HG03108 (cell line): ENCODE results near the gene OR52E6.

Experiments
- ATAC-seq: cut with Tn5 transposase; IDR thresholded peaks from one replicate; pipeline ENCODE4 v1.9.1; 2021; ENCODE audit warnings: moderate library complexity; ENCODE audit not compliant: unreplicated experiment

Gene OR52E6

DNA sequence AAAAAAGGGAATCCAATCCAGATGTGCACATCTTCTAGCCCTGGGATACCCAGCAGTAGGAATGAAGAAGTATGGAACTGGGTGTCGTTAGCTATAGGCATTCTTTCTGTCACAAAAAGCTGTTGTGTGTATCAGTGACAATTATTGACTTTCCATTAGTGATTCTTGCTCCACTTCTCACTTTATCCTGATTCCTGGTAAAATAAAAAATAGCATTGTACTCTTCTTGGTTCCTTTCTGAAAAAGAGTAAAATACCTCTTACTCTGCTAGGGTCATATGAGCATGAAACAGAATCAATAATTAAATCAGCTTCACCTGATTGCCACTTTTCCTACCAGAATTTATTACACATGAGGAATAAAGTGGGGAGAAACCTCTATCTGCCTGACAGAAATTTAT, at the start of gene OR52E6:
Gene OR52E6 (minus strand): TSS at position 101 of the 400 bp plus-strand sequence. CDS start 0 bp downstream, at position 101.
- no peak for ATAC-seq

DNA sequence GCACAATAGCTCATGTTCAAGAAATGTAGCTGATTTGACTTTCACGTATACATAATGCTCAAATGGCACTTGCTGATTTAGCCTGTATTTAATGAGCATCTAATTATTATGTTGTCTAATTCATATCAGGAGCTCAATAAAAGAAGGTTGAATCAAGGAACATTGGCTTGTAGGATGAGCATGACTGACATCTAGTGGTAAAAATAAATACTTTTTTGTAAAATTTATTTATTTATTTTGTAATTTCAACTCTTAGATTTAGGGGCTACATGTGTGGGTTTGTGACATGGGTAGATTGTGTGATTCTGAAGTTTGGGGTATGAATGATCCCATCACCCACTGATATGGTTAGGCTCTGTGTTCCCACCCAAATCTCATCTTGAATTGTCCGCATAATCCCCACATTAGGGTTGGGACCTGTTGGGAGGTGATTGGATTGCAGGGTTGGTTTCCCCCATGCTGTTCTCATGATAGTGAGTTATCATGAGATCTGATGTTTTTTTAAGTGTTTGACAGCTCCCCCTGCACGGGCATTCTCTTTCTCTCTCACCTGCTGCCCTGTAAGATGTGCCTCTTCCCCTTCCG, 49.6 kb upstream of the OR52E6 start:
- ATAC-seq, result no peak

DNA sequence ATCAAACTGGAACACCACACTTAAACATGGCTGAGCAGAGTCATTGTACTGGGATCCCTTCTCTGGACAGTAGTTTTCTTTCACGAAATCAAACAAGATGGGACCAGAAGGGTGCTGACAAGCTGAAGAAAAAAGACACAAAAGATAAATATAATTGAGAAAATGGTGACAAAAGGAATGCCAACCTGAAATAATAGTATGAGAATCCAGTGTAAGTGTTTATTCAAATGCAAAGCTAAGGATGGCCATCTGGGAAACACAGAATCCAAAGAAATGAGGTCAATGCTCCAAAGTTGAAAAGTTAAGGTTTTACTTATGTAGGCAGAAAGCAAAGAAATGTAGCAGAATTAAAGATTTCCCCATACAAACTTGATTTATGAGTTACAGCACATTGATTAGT, 46.0 kb upstream of the OR52E6 start:
- no peak for ATAC-seq

DNA sequence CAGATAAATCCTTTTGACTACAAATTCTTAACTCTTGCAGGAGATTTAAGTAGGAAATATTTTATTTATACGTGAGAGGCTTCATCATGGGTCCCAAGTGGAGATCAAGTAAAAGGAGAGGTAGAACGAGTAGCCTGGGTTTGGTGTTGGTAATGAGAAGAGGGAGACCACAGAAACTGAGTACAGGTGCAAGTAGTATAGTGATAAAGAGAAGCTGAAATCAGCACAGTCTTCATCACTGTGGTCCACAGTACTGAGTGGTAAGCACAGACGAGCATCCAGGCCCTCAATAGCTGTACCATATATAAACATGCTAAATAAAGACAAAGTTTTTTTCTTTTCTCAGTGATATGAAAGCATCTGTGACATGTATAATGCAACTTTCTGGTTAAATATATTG, 45.5 kb upstream of the OR52E6 start:
- ATAC-seq, result no peak

DNA sequence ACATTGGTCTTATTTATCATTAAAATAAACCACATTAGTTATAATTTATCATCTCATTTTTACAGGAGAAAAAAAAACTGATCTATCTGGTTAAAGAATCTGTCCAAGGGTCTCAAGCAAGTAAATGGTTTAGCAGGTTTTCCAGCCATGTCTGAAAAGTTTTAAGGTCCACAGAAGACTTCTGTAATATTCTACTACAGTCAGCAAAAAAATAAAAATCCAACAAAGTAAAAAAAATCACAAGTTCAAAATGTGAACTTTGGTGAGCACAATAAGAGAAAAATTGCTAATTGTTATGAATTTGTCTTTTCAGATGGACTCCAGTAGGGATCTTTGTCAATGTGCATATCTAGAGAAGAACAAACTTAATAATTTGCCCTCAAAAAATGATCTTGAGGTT, 40.1 kb upstream of the OR52E6 start:
- no peak for ATAC-seq

DNA sequence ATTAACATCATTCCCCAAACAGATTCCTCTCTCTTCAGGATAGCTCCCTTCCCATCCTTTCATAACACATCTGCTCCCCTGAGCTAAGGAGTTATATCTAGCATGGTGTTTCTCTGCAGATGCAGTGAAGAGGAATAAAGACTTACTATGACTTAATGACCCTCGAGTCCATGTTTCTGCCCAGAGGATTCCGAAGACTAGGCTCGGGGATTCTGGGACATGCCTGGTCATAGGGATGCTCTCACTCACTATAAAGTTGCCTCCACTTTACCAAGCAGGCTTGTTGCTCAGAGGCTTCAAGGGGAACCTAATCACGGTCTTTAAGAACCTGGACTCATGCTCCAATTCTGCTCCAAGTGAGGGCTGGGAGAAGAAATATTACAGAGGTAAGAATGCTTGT, 38.6 kb upstream of the OR52E6 start, which contains the start of gene OR52E4:
Gene OR52E4 (plus strand): TSS at position 301 of the 400 bp plus-strand sequence. CDS start 3,664 bp downstream, outside the sequence.
- no peak for ATAC-seq

DNA sequence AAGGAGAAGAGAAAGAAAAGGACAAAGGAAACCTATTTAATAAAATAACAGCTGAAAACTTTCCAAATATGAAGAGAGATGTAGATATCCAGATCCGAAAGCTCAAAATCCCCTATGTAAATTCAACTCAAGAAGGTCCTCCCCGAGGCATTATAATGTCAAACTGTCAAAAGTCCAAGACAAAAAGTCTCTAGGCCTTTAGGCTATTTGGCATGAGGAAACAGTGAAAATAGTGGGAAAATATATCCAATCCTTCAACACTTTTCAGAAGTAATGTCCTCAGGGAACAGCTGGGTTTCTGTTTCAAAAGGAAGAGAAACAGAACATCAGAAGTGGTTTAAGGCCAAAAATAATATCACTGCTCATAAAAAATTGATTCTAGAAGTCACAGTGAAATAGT, 36.9 kb upstream of the OR52E6 start:
- ATAC-seq, result no peak

DNA sequence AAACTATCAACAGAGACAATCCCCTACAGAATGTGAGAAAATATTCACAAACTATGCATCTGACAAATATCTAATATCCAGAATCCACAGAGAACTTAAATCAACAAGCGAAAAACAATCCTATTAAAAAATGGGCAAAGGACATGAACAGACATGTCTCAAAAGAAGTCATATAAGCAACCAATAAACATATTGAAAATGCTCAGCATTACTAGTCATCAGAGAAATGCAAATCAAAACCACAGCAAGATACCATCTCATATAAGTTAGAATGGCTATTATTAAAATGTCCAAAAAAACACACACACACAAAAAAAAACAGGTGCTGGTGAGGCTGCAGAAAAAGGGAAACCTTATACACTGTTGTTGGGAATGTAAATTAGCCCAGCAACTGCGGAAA, 24.1 kb upstream of the OR52E6 start:
- ATAC-seq, result no peak

DNA sequence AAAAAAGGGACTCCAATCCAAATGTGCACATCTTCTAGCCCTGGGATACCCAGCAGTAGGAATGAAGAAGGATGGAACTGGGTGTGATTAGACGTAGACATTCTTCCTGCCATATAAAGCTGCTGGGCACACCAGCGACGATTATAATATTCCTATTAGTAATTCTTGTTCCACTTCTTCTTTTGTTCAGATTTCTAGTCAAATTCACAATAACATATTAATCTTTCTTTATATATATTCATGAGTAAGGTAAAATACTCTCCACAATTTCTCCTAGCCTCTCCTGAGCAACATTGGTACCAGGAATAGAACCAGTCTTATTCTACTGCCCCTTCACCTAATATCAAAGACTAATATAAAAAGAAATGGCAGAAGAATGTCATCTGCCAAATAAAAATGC, 15.9 kb upstream of the OR52E6 start, which contains the start of gene OR52E8:
Gene OR52E8 (minus strand): TSS at position 101 of the 400 bp plus-strand sequence. CDS start 0 bp downstream, at position 101.
- ATAC-seq, result no peak

DNA sequence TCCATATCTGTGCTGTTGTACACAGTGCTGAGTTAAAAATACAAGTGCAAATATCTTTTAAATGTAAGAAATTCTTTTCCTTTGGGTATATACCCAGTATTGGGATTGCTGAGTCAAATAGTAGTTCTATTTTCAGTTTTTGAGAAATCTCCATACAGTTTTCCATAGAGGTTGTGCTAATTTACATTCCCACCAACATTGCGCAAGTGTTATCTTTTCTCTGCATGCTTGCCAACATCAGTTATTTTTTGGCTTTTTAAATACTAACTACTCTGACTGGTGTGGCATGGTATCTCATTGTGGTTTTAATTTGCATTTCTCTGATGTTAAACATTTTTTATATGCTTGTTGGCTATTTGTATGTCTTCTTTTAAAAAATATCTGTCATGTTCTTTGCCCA, 9.3 kb upstream of the OR52E6 start:
- ATAC-seq, result no peak

DNA sequence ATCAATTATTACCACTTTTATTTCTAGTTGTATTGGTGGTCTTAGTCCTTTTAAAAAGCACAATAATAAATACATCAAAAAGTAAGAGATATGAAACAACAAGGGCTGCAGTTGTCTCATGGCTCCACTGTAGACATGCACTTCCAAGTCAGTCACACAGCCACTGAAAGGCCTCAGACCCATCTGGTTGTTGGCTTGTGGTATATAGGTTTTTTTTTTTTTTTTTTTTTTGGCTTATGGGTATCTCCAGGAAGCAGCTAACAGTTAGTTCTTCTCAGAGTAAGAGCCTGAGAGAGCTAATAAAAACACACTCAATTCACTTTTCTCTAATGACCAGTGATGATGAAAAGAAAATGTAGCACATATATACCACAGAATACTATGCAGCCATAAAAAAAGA, 6.0 kb upstream of the OR52E6 start:
- no peak for ATAC-seq

DNA sequence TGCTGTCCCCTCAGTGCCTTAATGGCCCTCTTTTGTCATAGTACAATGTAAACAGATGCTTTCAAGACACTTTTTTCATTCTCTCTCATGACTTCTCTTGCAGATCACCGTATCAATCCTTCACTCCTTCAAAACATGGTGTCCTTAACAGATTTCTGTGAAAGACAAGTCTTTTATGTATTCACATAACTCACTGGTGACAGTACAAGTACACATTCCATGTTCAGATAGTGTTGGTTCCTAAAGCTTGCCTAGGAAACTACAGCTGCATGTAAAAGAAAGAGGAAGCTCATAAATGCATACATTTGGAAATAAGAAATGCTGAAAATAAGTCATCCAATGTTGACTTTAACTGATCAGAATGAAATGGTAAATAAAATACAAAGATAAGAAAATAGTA, 5.0 kb upstream of the OR52E6 start:
- ATAC-seq, result no peak

DNA sequence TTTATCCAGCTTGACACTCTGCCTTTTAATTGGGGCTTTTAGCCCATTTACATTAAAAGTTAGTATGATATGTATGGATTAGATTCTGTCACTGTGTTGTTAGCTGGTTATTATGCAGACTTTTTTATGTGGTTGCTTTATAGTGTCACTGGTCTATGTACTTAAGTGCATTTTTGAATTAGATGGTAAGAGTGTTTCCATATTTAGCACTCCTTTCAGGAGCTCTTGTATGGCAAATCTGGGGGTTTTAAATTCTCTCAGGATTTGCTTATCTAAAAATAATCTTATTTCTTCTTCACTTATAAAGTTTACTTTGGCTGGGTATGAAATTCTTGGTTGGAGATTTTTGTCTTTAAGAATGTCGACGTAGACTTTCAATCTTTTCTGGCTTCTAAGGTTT, 4.0 kb downstream of the OR52E6 start:
- ATAC-seq, result no peak

DNA sequence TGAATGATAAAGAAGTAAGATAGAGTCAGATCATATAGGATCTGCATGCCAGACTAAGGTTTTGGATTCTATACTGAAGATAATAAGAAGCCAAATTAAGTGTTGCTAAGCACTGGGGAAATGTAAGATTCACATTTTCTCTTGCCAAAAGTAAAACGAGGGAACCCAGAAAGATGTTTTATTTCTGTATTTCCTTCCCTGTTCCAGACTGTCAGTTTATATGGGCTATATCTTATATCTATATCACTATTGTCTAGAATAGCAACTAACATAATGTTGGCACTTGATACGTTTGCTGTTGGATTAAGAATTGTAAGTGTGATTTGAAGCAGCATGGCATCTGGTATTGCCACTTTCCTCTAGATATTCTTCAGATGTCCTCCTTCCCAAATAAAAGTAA, 8.3 kb downstream of the OR52E6 start:
- no peak for ATAC-seq

DNA sequence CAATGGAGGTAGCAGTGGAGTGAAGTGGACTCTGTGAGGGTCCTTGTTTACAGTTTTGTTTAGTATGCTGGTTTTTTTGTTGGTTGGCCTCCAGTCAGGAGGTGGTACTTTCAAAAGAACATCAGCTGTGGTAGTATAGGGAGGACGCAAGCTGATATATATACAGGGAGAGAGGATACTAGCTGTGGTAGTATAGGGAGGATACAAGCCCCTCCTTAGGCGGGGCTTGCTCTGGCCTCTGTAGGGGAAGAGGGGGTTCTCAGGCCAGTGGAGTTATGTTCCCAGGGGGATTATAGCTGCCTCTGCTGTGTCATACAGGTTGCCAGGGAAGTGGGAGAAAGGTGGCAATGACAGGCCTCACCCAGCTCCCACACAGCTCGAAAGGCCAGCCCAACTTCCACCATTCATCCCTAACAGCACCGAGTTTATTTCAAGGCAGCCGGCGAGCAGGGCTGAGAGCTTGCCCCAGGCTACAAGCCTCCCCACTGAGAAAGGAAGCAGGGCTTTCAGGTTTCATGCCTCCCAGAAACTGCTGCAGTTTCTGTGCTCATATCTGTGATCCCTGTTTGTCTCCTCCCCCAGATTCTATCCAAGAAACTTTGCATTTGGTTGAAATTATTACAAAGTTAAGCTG, 10.4 kb downstream of the OR52E6 start:
- no peak for ATAC-seq

DNA sequence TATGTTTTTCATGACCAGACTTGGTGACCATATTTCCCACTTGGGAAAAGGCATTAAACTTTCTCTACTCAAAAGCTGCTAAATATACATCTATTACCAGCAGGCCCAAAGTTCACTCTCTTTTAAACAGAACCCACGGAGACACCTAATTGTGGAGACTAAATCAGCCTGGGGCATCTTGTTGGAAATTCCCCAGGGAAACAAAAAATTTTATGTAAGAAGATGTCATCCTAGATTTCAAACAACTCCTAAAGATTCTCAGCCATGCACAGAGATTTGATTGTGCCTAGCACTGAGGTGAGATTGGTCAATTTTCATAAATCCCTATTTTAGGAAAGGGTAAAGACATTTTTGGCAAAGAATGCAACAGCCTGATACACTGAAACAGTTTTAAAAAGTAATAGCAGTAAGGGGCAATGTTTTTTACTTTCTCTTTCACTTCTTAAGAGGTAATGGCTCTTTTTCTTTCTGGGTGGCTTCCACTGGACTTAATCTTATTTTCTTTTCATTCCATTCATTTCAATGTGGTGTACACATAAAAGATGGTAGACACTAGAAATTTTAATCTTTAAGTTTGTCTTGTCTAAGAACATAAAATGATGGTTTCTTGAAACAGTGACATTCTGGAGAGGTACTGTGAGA, 23.3 kb downstream of the OR52E6 start:
- ATAC-seq, result no peak

DNA sequence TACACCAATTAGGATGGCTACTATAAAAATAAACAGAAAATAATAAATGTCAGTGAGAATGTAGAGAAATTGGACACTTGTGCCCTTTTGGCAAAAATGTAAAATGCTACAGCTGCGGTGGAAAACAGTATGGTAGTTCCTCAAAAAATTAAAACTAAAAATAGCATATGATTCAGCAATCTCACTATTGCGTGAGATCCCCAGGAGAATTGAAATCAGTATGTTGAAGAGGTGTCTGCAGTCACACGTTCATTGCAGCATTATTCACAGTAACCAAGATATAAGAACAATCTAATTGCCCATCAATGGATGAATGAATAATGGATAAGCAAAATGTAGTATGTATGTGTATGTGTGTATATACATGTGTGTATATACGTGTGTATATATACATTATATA, 26.2 kb downstream of the OR52E6 start:
- ATAC-seq, result no peak

DNA sequence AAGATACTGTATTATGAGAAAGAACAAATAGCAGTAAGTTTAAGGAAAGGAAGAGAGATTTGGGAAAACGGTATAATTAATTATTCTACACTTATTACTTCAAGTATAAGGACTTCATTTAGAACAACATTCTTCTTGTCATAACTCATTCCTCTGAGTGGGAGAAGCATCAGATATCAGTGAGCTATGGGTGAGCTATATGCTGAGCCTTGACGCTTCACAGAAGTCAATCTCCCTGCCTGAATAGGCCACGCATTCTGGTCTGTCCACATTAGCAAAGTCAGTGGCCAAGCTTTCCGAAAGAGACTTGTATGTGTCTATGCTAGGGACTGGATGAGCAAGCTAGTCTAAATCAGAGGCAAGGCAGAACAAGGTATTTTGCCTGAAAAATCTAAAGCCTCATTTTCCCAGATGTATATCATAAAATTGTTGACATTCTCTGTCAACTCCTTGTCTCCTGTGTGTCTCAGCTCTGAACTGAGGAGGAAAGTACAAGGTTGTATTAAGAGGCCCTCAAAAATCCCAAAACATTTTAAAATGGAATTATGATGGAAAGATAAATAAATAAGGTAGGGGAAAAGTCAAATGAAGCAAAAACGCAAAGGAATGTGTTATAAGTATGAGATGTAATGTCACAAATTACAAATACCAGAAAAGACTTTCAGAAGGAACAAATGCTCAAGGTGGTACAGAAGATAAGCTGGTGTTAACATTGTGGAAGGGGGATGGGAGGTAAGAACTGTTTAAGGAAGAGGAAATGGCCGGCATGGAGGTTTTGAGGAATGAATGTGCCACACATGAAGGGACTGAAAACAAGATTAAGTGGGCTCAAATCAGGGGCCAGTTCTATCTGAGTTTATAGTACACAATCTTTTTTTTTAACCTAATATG, 31.5 kb downstream of the OR52E6 start:
- no peak for ATAC-seq

DNA sequence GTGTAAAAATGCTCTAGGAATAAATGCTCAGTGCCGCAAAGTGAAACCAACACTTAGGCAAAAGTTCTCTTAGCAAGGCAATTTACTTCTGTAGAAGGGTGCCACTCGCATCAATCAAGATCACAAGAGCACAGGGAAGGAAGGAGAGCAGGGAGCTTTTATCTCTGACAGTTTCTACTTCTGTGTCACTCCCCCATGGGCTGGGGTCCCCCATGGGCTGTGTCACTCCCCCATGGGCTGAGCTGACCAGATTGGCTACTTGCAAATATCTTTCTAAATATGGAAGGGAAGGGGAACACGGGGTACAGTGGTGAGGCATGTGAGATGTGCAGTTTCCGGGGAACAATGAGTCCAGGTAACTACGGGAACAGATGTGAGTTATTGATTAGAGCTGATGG, 32.6 kb downstream of the OR52E6 start:
- peak; percentile 24 for ATAC-seq

DNA sequence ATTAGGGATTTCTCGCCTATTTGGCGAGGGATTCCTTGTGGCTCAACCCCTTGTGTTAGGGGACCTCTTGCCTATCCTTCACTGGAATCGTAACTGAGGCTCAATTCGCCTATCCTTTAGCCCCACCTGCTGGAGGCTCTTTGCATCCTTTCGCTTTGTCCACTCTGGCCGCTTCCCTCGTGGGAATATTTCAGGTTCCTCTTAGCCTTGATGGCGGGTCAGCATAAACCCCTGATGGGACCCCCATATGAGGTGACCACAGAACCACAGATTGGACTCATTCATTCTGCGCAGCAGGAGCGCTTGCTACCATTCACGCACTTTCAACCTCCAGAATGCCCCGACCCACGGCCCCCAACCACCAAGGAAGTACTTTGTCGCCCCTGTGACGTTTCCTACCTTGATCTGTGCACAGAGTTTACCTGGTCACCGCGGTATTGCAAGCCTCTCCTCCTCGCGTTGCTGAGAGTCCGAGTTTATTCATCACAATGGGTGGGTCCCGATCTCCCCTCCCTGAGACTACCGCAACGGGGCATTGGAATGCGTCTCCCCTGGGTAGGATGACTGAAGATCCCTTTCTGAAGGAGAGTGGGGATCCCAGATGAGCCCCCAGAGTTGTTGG, 33.1 kb downstream of the OR52E6 start, which contains the start of gene OR52N2:
Gene OR52N2 (plus strand): TSS at position 425 of the 622 bp plus-strand sequence. CDS start 11,412 bp downstream, outside the sequence.
- ATAC-seq, result peak; percentile 89

DNA sequence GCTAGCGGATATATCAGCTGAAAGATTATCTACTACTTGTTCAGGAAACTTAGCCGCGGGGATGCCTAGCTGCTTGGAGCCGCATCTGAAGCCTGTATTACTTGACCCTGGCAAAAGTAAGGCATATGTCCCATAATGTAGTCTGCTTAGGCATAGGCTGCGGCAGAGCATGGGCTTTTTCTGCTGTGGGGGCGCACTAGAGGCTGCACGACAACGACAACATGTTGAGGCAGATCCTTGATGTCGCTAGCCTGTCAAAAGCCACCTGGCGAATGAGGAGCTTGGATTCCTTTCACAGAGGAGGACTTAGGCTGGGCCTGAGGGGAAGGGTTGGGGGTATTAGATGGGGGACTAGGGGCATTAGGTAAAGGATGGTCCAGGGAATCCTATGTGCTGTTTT, 34.1 kb downstream of the OR52E6 start:
- ATAC-seq, result no peak
